Nucleus accumbens (tissue), 56 donors: Measurements from ENCODE around the gene TLE3.

Experiments used
- DNase-seq, 56 donors: peaks; one replicate each; lab custom pipeline; 2025; lab: John Stamatoyannopoulos, UW

The TLE3 gene

DNA sequence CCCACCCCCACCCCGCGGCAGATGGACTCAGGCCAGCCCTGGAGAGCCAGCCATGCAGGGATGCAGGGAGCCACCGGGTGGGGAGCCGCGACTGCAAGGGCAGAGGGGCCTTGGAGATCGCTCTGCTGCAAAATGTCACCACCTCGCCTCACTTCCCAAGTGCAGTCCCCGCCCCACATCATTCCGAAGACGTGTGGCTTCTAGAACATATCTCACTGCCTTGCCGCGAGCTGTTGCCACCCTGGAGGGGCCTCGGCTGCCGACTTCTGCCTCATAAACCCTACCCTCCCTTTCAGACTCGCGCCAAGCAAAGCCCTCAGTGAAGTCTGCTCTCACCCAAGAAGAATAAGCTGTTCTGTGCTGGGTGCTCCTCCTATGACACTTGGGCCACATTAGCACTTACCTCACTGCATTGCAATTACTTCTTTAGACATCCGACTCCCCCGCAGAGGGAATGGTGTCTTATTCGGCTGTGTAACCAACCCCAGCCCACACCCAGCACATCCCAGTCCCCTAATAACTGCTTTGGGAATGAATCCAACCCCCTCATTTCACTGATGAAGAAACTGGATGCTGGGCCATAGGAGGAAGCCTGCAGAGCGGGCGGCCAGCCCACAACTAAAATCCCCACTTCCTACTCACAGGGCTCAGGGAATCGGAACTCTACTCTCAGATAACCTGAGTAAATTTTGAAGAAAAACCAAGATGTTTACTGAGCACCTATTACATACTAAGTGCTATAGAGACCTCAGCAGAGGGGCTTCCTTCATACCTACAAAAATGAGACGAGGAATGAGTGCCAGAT, 8.6 kb downstream of the TLE3 start:
- DNase-seq = peak in 3 of 56 donors; percentile 16 to 24 (median 24)

GRCh38 chr15:70088455-70088854, 9.3 kb downstream of the TLE3 start:
- DNase-seq = no peak

DNA sequence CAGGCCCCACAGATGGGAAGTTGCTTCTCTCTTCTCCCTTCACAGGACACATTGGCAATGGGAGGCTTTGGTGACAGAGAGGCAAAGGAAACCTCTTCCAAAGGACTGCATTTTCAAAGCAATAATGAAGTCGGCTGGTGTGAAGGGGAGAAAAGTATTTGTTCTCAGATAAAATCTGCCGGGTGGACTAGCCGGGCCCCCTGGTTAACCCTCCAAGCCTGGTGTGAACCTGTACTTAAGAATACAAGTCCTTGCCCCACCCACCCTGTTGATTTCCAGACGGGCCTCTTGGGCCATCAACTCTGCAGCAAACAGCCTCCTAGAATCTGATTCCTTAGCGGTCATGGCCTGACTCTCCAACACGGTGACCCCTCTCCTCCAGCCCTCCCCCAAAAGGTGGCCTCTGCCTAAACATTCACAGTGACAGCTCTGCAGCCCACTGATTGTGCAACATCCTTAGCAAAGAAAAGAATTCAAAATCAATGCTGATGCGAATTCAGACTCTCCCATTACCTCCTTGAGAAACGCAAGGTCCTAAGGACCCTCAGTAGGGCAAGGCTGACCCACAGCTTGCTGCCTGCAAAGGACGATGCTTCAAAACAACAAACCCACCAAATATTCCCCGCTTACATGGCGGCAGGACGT, 9.9 kb downstream of the TLE3 start:
- no peak for DNase-seq

DNA sequence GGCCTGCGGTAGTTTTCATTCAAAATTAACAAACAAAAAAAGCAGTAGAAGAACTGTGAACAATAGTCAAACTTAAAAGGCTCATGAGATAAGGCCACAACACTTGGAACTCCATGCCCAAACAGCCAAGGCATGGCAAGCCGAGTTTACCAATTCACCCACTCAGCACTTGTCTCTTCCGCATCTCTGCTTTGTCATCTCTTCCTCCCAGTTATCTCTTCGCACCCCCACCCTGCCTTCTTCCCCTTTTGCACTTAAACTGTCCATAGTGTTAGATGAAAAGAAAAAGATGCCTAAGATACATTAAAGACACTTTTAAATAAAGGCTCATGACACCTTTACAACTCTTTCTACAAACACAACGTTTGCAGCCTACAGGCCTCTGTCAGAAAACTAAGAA, 11.1 kb downstream of the TLE3 start:
- DNase-seq = peak in 1 of 56 donors; percentile 24

DNA sequence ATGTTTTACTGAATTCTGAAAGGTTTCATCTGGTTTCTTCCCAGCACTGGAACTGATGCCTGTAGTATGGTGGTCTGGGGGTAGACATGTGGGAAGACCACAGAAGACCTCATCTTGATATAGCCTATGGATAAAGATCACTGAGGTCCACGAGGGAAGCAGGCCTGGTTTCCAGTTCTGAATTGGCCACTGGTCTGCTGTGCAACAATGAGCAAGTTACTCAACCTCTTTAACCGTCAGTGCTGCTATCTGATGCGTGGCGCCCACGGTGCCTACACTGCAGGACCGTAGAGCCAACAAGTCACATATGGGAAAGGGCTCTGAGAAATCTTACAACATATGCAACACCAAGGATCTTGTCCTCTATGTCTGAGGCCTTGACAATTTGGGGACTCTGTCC, 13.3 kb downstream of the TLE3 start:
- DNase-seq = no peak

DNA sequence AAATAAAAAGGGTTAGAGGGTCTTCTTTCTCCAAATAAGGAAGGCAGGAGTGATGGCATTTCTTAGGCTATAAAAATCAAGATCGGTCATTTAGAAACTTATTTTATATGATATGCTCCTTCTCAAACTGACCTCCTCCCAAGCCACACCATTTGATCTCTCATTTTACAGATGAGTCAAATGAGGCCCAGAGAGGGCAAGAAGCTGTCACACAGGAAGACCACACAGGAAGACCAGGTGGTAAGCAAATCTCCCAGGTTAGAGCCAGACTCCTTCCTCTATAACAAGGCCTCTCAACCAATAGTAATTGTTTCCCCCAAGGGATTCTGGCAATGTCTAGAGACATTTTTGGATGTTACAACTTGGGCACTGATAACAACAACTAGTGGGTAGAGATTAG, 13.8 kb downstream of the TLE3 start:
- DNase-seq = no peak

DNA sequence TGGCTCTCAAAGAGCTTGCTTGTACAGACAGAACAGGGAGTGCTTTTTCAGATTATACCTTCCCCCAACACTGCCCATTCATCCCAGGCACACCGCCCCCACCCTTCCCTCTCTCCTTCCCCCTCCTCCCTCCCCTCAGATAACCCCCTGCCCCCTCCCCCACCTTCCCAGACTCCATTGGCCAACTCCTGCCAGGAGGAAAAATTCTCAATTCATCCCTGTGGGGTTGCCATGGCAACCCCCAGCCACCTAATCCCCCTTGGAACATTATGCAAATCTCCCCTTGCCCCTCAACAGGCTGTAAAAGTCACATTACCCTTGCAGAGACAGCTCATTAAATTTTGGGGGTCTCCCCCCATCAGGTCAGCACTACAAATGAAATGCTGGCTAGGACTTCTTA, 14.3 kb downstream of the TLE3 start:
- no peak for DNase-seq

DNA sequence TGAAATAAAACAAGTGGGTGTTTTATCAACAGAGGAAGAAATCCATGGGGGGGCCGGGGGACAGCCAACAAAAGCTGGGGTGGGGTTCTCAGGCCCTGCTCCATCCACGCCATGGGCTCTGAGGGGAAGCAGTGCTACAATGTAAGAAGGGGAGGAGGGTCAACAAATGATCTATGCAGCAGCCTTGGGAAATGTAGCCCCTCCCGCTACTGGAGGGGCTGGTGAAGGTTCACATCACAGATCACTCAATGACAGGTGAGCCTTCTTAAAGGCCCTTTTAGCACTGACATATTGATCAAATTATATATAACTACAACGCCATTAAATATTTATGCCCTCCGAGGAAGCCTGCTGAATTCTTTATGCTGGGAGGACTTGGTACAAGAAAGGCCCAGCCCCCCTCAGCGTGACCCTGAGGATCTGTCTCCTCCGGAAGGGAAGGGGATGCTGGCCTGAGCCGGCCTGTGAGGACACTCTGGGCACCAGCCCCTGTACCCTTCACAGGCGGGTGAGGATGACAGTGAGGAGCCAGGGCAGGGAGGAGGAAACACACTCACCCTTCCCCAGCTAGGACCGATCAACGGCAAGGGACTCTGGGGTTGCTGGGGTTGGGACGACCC, 15.3 kb downstream of the TLE3 start:
- DNase-seq = no peak

DNA sequence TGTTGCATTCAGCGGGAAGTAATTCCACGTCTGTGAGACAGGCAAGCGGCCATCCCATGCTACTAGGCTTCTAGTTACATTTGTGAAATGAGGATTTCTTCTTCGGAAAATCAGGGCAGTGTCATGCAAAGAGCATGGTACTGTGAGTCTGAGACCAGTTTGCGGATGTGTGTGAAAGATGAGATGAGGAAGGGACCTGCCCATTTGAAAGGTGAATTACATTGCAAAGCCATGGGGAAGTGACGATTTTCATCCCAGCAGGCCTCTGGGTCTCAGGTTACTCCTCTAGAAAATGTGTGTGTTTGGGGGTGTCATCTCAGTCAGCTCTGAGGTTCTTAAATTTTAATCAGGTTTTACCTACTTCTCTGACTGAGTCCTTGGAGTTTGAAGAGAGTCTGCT, 16.1 kb downstream of the TLE3 start:
- no peak for DNase-seq

DNA sequence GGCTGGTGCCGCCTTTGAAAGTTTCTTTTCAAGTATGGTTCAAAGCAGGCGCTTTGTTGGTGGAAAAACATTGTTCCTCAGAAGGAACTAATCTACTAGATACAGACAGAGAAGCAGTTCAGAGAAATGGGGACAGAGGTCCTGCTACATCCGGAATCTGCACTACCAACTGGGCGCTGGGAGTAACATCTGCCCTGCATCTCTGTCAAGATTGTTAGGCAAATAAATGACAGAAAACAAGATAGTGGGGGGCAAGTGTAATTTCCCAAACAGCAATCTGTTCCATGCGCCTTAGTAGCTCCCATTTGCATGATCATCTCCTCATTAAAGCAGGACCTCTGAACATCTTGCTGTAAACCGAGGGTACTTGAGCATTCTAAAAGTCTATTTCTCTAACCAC, 17.4 kb downstream of the TLE3 start:
- no peak for DNase-seq

- no peak for DNase-seq
Observed at GRCh38 chr15:70079888-70080287, 17.8 kb downstream of the TLE3 start.

DNA sequence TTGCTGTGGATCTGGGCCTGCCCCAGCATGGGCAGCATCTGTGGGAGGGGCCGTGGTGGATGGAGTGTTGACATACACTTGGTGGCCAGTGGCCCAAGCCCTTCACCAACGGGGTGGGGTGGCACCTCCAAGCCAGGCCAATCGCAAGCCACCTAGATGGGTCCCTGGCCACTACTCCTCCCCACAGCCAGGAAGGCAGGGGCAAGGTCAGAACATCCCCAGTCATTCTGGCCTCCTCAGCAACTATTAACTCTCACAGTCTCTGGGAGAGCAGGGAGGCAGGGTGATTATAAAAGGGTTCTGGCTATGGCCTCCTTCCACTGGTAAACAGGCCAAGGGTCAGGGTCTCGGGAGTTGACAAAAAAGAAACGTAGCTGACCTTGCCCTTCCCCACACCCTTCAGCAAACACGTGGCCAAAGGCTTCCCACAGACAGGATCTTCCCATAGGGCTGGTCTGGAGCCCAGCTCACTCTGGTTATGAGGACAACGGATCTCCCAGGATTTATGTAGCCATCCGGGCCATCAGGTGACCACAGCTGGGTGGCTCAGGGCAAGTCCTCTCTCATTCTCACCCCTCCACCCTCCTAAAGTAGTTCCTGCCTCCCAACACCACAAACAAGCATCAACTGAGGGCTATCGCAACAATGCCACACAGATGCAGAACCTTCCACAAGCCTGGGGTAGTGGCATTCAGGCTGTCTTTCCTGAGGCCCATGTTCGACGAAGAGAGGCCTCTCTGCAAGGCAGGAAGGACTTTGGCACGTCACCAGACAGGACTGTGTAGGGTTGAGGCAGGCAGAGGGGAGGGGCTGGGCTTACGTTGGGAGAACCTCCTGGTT, 18.9 kb downstream of the TLE3 start:
- no peak for DNase-seq

DNA sequence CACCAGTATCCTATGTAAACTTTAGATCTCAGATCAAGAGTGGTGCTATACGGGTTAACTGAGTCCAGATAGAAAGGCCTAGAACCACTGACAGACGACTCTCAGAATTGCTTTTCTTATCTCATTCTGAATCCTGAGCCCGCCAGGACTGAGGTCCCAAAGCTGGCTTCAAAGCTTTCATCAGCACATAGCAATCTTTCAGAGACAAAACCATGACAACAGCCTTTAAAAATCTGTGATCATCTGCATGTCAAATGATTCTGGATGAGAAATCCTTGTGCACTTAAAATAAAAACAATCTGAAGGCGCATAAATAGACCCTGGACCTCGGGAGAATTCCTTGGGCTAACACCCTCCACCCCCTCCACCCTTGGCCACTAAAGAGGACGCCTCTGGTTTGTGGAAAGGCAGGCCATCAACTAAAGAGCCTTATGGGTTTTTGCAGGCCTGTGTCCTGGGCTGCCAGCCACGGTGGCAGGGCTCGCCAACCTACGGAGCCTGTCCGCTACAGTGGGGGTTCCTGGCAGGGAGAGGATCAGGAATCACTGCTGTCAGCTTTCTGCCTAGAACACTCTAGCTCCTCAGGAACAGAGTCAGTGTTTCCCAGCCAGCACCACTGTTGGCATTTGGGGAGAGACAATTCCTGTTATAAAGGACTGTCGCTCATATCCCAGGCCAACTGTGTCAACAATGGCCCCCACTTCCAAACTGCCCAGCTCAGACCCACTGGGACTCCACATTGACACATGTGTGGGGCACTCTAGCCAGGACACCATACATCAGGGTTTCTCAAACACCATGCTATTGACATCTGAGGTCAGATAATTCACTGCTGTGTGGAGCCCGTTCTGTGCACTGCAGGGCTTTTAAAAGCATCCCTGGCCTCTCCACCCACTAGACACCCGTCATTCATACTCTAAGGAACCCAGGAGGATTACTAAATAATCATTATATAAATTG, 20.2 kb downstream of the TLE3 start:
- peak in 32 of 56 donors; percentile 12 to 71 (median 42) for DNase-seq

DNA sequence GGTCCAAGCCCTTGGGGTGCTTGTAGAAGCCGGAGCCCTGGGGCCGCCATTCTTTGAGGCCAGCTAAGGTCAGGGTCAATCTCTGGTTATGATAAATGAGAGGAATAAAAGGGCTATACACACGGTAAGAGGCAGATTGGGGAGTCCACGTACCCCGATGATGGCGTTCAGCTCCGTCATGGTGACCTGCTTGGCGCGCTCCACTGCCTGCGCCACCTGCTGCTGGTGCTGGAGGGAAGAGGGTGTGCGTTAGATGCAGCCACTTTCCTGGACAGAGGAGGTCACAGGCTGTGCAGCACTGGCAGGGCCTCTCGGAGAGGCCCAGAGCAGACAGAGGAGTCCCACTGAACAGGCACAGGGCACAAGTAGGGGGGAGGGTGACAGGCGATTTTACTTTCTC, 23.3 kb downstream of the TLE3 start:
- DNase-seq = no peak

DNA sequence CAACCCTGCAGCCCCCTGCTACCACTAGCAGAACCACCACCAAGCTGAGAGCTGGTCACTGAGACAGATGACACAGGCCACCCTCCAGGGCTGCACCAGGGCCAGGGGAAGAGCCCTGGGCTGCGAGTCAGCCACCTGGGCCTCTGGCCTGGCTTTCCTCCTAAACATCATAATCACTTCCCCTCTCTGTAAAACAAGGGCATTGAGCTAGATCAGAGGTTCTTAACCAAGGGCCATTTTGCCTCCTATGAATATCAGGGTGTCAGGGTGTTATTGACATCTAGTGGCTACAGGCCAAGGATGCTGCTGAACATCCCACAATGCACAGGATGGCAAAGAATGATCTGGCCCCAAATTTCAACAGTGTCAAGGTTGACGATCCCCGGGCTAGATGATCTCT, 25.2 kb downstream of the TLE3 start:
- no peak for DNase-seq

DNA sequence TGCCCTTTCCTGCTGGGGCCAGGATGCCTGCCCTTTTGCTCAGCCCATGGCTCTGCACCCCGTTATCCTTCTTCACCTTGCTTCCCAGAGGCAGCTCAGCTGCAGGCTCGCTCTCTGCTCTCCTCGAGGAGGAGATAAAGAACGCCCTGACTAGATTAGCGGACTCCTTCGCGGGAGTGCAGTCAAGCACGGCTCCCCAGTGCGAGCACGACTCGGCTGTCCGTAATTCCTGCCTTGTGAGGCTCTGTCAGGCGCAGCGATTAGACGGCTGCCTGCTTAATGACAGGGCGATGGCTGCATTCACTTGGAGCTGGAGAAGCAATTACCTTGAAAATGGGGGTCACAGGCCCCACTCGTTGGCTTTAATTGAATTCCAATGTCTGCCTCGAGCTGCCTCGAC, 25.9 kb downstream of the TLE3 start:
- DNase-seq = no peak

DNA sequence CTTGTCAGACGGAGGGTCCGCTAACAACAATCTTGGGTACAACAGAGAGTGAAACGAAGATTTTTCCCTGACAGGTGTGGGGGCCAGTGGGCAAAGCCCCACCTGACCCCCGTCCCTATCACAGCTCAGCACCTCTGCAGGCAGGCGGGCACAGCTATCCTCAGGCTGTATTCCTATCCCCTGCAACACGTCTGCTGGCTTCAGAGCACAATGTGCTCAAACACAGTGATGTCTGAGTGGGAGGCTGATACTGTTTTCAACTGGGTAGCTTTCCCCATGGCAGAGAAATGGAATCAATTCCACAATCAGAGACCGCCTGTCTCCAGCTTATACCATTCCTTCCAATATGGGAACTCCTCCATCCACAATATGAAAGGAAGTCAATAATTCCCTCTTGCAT, 28.0 kb downstream of the TLE3 start:
- DNase-seq = no peak

DNA sequence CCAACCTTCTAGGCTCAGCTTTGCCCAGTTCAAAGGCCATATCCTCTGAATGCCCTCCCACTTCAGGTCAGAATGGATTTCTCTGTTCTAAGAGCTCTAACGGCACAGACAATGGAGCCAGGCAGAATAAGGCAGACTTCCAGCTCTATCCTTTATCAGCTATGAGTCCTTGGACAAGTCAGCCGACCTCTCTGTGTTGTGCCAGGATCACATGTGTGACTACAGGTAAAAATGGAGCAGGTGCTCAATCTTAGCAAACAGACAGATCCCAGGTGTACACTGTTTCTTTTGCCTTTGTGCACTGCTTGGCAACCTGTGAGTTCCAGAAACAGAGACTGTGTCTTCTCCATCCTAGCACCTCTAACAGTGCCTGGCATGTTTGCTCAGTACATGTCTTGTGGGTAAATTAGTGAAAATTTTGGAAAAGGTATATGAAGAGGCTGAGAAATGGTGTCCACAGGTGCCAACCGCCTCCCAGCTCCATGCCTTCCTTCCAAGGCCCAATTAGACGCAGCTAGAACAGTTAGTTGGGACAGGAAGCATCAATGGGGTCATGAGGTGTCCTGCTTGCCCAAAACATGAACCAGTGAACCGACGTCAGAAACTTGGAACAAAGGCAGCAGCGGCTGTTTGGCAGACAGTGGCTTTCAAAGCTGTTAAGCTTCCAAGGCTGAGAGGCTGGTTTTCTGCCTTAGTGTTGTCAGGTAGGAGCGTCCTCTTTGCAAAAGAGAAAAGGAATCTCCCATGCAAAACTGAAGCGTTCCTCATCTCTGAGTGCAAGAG, 28.7 kb downstream of the TLE3 start:
- peak in 12 of 56 donors; percentile 12 to 71 (median 26) for DNase-seq

- DNase-seq = peak in 2 of 56 donors; percentile 19 to 24
Observed at GRCh38 chr15:70067681-70068080, 30.0 kb downstream of the TLE3 start.
